Measurements from ENCODE around the gene NOL9.

NOL9 gene

GRCh38 chr1:6491081-6491449 is 63.2 kb downstream of the NOL9 start:
- no peak for DNase-seq (ENCODE audit: low read depth in 1 of 2, low spot score in 1 of 2)

DNA sequence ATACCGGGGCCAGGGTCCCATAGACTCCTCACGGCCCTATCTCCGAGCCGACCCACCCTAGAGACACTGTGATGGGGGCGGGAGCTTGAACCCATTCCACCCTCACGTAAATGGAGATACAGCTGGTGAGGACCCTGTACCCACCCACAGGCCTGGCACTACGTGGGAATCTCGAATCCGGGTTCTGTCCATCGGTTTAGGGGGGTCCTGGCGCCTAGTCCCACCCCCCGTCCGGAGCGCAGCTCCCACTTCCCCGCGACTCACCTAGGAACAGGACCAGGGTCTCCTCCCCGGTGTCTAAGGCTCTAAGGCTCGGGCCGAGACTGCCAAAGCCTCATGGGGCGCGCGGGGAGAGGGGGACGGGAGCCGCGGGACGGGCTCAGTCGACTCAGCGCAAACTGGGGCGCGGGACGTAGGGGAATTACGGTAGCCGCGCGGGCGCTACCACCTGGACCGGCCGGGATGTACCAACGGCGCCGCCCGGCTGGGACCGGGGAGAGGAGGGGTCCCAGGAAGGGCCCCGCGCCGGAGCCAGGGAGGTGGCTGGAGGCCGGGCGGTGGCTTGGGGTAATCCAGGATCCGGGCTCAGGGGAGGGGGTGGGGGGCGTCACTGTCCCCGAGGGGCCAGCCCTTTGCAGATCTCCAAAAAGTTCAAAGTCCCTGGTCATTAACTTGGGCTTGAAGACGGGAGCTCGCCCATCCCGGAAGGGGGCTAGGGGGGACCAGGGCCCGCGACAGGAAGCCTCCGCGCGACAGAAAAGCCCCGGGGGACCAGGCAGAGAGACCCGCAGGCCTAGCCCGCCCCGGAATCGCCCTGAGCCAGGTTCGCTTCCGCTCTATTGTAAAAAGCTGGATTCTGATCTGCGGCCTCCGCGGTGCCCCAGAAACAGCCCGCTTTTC is 63.9 kb downstream of the NOL9 start:
- peak; percentile 20 to 22 for DNase-seq (ENCODE audit: low read depth in 1 of 2, low spot score in 1 of 2)

DNA sequence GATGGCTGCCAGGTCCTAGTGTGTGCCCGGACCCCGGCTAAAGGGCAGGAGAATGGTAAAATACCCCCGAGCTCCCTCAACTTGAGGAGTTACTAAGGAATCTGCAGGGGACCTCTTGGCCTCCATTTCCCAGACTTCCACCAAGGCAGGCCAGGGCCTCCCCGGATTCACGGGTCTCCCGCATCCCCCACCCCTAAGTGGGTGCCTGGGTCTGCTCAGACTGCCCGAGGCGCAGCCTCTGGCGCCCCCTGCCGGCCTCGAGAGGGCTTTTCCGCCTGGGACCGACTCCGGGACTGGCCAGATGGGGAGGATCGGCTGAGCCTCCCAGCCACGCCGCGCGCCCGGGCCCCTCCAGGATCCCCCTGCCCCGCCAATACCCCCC is 64.5 kb downstream of the NOL9 start:
- peak; percentile 59 to 66 for DNase-seq (ENCODE audit: low read depth in 1 of 2, low spot score in 1 of 2)

GRCh38 chr1:6489383-6489765 is 64.9 kb downstream of the NOL9 start:
- no peak for DNase-seq (ENCODE audit: low read depth in 1 of 2, low spot score in 1 of 2)

GRCh38 chr1:6488602-6489382 is 65.5 kb downstream of the NOL9 start:
- DNase-seq (ENCODE audit: low read depth in 1 of 2, low spot score in 1 of 2): no peak

- no peak for DNase-seq (ENCODE audit: low read depth in 1 of 2, low spot score in 1 of 2)
Measured at GRCh38 chr1:6487804-6488484, 66.4 kb downstream of the NOL9 start.

GRCh38 chr1:6486433-6487011 is 67.8 kb downstream of the NOL9 start:
- DNase-seq (ENCODE audit: low read depth in 1 of 2, low spot score in 1 of 2): peak; percentile 72 to 82

GRCh38 chr1:6485168-6486101 is 68.9 kb downstream of the NOL9 start:
- no peak for DNase-seq (ENCODE audit: low read depth in 1 of 2, low spot score in 1 of 2)

DNA sequence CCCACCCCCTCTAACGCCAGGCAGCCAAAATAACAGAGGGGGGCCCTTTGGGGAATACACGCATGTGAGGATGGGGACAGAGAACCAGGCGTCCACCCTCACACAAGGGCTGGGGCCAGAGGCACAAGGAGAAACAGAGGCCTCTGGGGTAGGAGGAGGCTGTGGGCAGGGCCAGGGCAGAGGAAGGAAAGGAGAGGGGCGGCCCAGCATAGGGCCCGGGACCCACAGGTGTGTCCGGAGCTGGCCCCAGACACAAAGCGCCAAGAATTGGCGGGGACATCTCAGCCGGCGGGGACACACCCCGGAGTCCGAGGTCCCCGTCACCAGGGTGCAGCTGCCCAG is 69.5 kb downstream of the NOL9 start:
- no peak for DNase-seq (ENCODE audit: low read depth in 1 of 2, low spot score in 1 of 2)

DNA sequence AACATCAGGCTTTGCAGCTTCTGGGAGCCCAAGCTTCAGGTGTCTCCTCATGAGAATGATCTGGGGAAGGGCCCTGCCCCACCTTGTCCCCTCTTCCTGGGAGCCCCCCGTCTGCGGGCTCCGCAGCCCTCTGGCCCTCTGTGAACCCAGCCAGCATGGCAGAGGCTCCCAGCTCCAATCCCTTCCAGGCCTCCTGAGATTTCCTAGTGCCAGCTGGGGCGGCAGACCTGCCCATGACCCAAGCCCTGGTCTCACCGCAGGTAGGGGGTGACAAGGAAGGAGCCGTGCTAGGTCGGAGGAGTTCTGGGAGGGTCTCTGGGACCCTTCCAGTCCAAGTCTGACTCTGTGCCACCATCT is 70.6 kb downstream of the NOL9 start:
- no peak for DNase-seq (ENCODE audit: low read depth in 1 of 2, low spot score in 1 of 2)

DNA sequence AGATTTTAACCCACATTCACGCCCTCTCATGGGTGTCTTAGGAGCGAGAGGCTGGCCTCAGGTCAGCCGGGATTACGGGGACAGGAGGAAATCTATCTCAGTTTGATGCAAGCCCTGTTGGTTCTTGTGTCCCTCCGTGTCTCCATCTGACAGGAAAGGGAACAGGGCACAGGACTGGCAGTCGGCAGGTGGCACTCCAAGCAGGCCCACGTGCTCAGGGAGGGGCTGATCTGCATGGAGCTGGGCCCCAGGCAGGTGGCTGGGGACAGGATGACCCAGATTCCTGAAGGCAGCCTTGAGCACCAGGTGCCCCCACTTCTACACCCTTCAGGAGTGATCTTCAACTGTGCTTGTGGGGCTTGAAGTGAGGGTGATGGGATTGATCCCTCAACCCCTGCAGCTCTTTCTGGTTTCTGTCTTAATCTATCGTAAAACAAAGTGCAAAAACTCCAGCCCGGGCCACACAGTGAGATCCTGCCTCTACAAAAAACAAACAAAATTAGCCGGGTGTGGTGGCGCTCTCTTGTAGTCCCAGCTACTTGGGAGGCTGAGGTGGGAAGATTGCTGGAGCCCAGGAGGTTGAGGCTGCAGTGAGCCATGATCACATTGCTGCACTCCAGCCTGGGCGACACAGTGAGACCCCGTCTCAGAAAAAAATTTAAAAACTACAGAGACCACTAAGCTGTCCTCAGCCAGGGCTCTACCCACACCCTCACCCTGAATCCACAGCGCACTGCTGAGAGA is 71.1 kb downstream of the NOL9 start:
- no peak for DNase-seq (ENCODE audit: low read depth in 1 of 2, low spot score in 1 of 2)

DNA sequence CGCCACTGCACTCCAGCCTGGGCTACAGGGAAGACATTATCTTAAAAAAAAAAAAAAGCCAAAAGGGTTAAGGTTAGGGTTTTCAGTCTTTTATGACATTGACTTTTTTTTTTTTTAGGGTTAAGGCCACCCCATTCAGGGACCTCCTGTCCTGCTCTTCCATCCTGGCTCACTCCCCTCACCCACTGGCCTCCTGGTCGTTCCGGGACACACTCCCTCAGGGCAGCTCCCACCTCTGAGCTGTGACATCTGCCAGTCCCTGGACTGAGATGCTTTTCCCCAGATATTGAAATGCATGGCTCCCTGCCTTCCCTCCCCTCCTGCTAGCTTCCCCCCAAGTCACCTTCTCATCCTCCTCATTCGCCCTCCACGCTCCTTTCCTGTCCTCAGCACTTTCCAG is 72.5 kb downstream of the NOL9 start:
- DNase-seq (ENCODE audit: low read depth in 1 of 2, low spot score in 1 of 2): no peak

DNA sequence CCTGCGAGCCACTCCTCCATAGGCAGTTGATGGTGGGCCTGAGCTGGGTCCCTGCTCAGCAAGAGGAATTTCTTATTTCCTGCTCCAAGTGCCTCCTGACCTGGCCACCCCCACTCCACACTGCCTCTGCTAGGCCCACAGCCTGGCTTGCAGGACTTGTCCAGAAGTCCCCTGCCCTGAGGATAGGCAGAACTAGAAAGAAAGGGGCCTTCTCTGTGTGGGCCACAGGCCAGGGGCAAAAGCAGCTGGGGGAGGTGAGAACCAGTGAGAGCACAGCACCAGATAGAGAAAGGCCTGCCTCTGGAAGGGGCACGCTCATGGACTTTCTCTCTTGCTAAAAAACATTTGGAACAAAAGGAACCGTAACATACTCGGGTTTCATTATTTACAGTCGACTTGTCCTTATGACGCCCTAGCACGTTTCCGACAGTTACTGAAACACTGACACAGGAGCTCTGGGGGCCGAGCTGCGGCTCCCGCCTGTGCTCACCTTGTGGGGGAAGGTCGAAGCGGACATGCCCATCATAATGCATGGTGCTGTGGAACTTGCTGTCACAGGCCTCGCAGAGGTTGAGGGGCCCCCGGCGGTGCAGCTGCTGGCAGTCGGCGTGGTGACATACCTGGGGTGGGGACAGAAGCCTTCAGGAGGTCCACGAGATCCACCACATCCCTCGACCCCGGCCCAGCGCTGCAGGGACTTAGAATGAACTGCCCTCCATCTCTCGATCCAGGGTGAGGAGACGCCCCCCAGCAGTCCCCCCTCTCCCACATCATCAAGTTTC is 77.1 kb downstream of the NOL9 start:
- no peak for DNase-seq (ENCODE audit: low read depth in 1 of 2, low spot score in 1 of 2)

- DNase-seq (ENCODE audit: low read depth in 1 of 2, low spot score in 1 of 2): no peak
Measured at GRCh38 chr1:6476483-6476882, 77.8 kb downstream of the NOL9 start.

DNA sequence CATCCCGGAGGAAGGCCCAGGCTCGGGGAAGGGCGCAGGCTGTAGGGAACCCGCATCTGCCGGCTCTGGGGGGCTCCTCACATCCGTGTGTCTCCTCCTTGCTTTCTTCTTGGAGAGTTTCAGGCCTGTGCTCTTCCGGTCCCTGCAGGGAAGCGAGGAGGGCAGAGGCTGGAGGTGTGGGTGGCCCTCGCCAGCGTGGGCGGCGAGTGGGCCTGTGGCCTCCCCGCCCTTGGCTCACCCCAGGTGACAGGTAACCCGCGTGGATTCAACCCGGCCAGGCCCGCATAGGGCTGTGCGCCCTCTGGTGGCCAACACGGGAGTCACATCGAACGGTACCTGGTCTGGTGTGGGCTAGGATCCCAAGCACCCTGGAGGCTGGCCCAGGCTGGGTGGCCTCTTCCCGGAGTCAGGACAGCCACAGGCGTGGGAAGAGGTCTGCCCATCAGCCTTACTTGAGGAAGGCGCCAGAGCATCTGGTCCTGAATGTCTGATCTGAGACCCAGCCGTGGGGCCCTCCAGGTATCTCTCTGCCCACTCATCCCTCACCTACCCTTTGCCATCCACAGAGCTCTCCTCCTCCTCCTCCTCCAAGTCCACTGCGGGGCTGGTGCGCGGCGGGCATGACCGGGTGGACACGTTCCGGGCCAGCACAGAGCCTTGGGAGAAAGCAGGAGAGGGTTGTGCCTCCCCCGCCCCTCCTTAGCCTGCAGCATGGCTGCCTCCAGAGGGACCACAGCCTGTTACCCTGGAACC is 78.8 kb downstream of the NOL9 start:
- DNase-seq (ENCODE audit: low read depth in 1 of 2, low spot score in 1 of 2): peak; percentile 75 to 78

GRCh38 chr1:6474815-6475282 is 79.5 kb downstream of the NOL9 start:
- no peak for DNase-seq (ENCODE audit: low read depth in 1 of 2, low spot score in 1 of 2)

GRCh38 chr1:6473974-6474814 is 80.1 kb downstream of the NOL9 start:
- DNase-seq (ENCODE audit: low read depth in 1 of 2, low spot score in 1 of 2): no peak
